Spleen (tissue), 7 donors: ENCODE results near the gene IL3.

Experiments used
- POLR2A ChIP-seq, 3 donors: fragments of 450-650 bp; IDR thresholded peaks; one replicate each; pipeline ENCODE4 v1.5.1; 2017; ENCODE audit warnings: antibody characterized with exemption in 3 of 3, mild to moderate bottlenecking in 1 of 3
- POLR2AphosphoS5 ChIP-seq, 3 donors: sonication (generic); formaldehyde crosslinking; IDR thresholded peaks; one replicate each; pipeline ENCODE4 v1.5.1; 2017; ENCODE audit warnings: antibody characterized with exemption in 3 of 3
- TF ChIP-seq, protein P1 (sequence below), 11 experiments: fragments of 200-600 bp in 7 of 11; fragments of 450-650 bp in 4 of 11; sonication (generic) in 4 of 11; IDR thresholded peaks in 8 of 11; conservative IDR thresholded peaks in 3 of 11; 1 replicate in 7 of 11; 2 replicates in 4 of 11; pipeline versions ENCODE4 v1.4.0 to v1.8.0; 2016 to 2021; ENCODE audit warnings: antibody characterized with exemption in 11 of 11, inconsistent platforms in 4 of 11, mild to moderate bottlenecking in 1 of 11
- donor health status: DM: no; HTN: no; CAD: no; lungs with moderate emphysema.
- donor health status: DM: no; HTN: no; CAD: no.
- donor health status: DM: no; HTN: no; CAD: no.

DNA sequence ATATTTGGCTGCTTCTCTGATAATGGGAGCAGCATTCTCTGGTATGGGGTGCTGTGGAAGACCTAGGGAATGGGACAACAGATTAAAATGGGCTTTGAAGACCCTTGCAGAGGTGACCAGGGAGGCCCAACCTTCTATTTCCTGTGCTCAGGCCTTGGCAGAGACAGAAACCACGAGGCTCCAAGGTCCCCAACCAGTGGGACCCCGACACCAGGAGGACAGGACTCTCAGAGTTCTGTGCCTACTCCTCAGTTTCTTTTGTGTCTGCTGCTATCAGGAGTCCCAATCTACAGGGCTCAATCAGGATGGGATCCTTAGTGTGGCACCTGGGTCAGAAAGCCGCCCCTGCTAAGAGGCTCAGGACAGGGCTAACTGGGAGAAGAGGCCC is 42.5 kb downstream of the IL3 start:
- TF ChIP-seq, protein P1, sequence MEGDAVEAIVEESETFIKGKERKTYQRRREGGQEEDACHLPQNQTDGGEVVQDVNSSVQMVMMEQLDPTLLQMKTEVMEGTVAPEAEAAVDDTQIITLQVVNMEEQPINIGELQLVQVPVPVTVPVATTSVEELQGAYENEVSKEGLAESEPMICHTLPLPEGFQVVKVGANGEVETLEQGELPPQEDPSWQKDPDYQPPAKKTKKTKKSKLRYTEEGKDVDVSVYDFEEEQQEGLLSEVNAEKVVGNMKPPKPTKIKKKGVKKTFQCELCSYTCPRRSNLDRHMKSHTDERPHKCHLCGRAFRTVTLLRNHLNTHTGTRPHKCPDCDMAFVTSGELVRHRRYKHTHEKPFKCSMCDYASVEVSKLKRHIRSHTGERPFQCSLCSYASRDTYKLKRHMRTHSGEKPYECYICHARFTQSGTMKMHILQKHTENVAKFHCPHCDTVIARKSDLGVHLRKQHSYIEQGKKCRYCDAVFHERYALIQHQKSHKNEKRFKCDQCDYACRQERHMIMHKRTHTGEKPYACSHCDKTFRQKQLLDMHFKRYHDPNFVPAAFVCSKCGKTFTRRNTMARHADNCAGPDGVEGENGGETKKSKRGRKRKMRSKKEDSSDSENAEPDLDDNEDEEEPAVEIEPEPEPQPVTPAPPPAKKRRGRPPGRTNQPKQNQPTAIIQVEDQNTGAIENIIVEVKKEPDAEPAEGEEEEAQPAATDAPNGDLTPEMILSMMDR (IDR thresholded peaks at IDR 0.05 in 8 of 11, conservative IDR thresholded peaks at IDR 0.05 in 3 of 11), result no peak
- TF ChIP-seq POLR2A (IDR thresholded peaks at IDR 0.05) (no peak), POLR2AphosphoS5 (IDR thresholded peaks at IDR 0.05) (no peak)
